Hematopoietic multipotent progenitor cell treated with erythropoietin and hydrocortisone succinate and interleukin-3 and kit ligand, for 17 days (in vitro differentiated cells): ENCODE results near the gene OR2K2.
"Not testable (repeated sequence)": the region's sequence is repeated elsewhere in the genome, so short reads cannot be mapped to it uniquely, and the experiment has no call there.

Experiments
- DNase-seq: peaks from one replicate; pipeline ENCODE4 v3.0.0-alpha.2; 2015; ENCODE audit warnings: low spot score

The OR2K2 gene

GRCh38 chr9:111297066-111297824 lies 32.8 kb downstream of the OR2K2 start:
- no peak for DNase-seq

DNA sequence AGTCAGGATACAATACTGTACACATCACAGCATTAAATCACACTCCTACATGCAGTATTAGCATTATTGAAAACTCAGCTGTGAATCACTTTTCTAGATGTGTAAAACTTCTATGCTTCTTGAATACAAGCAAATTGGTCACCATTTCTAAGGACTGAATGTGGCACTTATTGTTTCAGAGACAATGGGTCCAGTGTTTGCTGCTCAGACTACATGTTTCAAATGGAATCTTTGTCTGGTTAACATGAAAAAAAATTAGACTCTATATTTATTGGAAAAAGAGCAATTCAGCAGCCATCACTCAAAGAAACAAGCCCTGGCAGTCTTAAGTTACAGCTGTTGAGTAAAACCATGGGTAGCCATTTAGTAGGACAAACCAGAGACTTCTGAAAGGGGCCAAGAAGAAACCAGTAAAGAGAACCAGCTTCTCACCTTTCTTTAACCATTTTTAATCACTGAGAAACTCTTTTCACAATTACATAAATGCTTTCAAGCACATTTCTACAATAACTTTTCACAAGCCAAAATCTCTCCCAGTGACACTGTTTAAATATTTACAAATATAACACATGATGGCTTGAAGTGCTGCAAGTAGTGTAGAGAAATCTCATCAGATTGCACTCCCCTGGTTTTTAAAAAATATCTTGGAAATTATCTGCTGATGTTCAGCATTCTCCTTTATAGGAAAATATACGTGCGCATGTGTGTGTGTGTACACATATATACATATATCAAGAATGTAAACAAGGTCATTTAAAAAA lies 35.2 kb downstream of the OR2K2 start:
- no peak for DNase-seq

GRCh38 chr9:111287127-111287526 lies 42.9 kb downstream of the OR2K2 start:
- DNase-seq, result no peak

GRCh38 chr9:111284703-111285102 lies 45.3 kb downstream of the OR2K2 start:
- no peak for DNase-seq

- DNase-seq, result no peak
Observed at GRCh38 chr9:111282845-111283244, 47.2 kb downstream of the OR2K2 start.

DNA sequence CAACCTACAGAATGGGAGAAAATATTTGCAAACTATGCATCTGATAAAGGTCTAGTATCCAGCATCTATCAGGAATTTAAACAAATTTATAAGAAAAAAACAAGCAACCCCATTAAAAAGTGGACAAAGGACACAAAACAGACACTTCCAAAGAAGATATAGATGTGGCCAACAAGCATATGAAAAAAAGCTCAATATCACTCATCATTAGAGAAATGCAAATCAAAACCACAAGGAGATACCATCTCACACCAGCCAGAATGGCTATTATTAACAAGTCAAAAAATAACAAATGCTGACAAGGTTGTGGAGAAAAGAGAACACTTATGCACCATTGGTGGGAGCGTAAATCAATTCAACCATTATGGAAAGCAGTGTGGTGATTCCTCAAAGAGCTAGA lies 49.2 kb downstream of the OR2K2 start:
- not testable (repeated sequence) for DNase-seq
